Stimulated activated CD4-positive, alpha-beta T cell treated with anti-CD3 and anti-CD28 coated beads, Interleukin-2, amount 100 ng/mL, for 4 hours (primary cell): Measurements from ENCODE around the gene TAS2R14.

ENCODE experiments used
- DNase-seq: peaks from one replicate; pipeline ENCODE4 v3.0.0-alpha.2; 2020; ENCODE audit warnings: low read depth

The TAS2R14 gene

DNA sequence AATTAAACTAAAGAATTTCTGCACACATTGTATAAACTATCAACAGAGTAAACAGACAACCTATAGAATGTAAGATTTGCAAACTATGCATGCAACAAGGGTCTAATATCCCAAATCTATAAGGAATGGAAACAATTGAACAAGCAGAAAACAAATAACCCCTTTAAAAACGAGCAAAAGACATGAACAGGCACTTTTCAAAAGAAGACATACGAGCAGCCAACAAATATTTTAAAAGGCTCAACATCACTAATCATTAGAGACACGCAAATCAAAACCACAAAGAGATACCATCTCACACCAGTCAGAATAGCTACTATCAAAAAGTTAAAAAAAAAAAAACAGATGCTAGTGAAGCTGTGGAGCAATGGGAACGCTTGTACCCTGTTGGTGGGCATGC is 34.4 kb downstream of the TAS2R14 start:
- DNase-seq, result no peak

DNA sequence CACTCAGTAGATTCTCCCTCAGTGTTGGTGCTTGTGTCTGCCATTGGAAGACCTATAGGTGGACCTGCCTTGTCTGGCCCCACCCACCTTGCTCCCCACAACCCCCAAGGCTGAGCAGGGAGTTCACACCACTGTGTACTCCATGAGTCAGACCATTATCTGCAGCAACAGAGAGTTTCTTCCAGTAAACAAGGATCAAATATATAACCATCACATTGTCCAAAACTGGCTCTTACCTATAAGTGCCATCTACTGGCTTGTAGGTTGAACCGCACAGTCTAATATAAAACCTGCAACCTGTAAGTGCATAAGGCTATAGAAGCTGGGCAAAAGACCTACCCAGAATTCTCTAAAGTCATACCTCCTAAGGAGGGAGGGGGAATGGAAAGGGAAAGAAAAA is 37.6 kb downstream of the TAS2R14 start:
- no peak for DNase-seq

DNA sequence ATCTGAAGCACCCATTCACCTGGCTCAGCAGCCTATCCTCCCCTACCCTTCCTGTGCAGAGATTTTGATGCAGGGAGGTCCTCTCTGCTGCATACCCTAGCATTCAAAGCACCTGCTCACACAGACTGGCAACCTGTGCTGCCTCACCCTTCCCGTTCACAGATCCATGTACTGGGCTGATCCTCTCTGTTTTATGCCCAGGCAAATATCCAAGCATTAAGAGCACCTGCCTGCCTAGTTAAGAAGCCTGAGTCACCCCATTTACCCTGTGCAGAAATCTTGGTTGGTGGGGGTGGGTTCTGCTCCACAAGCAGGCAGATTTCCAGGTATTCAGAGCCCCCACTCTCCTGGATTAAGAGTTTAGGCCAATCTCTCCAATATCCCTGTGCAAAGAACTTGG is 38.1 kb downstream of the TAS2R14 start:
- no peak for DNase-seq

DNA sequence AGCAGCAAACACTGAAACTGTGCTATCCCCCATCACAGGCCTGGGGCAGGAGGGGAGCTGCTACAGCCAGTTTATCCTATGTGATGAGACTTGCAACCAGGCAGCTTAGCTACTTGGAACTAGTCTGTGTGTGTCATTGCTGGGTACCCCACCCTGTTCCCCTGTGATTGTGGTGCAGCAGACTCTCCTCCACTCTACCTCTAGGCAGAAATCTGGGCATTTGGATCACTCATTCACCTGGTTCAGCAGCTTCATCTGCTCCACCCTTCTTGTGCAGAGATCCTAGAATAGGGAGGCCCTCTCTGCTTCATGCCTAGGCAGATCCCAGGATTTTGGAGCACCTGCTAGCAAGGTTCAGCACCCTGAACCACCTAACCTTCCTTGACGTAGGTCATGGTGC is 38.5 kb downstream of the TAS2R14 start:
- no peak for DNase-seq

DNA sequence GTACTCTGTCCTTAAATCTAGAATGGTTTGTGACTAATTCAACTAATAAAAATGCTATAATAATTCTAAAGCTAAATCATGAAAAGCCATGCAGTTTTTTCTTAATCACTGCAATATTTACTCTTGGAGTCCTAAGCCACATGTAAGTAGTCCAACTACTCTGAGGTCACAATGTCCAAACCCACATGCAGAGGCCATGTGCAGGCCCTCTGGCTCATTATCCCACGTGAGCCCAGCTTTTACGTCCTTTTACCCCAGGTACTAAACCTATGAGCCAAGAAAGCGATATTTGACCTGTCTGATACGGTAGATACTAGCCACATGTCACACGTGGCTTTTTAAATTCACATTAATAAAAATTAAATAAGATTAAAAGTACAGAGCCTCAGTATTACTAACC is 42.2 kb downstream of the TAS2R14 start:
- DNase-seq, result no peak

DNA sequence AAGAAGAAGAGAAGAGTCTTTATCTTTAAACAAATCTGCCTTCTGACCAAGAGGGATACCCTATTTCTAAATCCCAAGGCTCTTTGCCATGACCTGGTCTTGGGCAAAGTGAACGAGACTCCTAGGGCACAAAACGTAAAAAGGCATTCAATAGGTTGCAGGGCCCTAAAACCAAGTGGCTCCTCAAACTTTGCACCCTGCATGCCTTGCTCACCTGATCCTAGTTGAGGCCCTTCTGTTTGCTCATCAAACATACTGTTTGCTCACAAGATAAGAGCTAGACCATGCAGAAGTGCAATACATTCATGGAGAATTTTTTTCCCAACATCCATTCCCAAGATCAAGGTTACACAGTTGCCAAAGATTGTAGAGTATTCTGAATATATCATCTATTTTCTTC is 47.1 kb downstream of the TAS2R14 start:
- DNase-seq, result no peak

DNA sequence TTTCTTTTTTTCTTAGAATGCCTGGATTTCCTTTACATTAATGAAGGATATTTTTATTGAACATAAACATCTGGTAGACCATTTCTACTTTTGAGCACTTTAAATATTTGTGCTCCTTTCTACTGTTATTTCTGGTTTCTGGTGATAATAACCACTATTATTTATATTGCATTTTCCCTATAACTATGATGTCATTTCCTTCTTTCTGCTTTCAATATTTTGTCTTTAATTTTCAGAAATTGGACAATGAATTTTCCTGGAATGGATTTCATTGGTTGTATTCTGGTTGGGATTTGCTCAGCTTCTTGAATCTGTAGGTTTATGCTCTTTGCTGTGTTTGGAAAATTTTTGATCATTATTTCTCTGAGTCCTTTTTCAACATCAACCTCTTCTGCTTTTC is 49.8 kb downstream of the TAS2R14 start:
- DNase-seq, result no peak
